Epithelial cell of esophagus (primary cell): ENCODE data around the gene COL12A1.
A peak's percentile ranks its signal among the peaks of the same experiment; 100 is the strongest.

Source experiments
- DNase-seq: peaks from one replicate; pipeline ENCODE4 v3.0.0; 2010; ENCODE audit warnings: low read depth
- H3K4me3 ChIP-seq: 2 replicates; pipeline ENCODE4 v1.5.1; 2011; ENCODE audit warnings: mild to moderate bottlenecking, low read length, control low read depth
- TF ChIP-seq, protein P1 (sequence below): IDR thresholded peaks from 2 replicates; pipeline ENCODE4 v1.5.1; 2011; ENCODE audit warnings: low read depth, mild to moderate bottlenecking, low read length, control low read depth, inconsistent platforms; ENCODE audit not compliant: insufficient read depth; ENCODE audit errors: missing control alignments

Gene COL12A1

DNA sequence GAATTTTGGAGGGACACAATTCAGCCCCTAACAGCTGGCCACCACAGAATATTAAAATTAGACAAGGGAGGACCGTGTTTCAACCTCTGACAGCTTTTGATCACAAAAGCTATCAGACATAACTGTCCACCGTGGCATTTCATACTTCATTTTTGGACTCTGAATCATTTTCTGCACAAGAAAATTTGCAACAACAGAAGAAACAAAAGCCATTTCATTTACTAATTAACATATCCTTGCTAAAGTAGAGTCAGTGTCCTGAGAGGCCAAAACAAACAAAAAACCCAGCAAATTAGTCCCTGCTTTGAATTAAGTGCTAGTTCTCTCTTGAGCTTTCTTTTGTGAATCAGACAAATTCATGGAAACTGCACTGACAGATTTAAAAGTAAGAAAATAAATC is 17.6 kb upstream of the COL12A1 start:
- no peak for DNase-seq
- TF ChIP-seq, protein P1, sequence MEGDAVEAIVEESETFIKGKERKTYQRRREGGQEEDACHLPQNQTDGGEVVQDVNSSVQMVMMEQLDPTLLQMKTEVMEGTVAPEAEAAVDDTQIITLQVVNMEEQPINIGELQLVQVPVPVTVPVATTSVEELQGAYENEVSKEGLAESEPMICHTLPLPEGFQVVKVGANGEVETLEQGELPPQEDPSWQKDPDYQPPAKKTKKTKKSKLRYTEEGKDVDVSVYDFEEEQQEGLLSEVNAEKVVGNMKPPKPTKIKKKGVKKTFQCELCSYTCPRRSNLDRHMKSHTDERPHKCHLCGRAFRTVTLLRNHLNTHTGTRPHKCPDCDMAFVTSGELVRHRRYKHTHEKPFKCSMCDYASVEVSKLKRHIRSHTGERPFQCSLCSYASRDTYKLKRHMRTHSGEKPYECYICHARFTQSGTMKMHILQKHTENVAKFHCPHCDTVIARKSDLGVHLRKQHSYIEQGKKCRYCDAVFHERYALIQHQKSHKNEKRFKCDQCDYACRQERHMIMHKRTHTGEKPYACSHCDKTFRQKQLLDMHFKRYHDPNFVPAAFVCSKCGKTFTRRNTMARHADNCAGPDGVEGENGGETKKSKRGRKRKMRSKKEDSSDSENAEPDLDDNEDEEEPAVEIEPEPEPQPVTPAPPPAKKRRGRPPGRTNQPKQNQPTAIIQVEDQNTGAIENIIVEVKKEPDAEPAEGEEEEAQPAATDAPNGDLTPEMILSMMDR = no peak

DNA sequence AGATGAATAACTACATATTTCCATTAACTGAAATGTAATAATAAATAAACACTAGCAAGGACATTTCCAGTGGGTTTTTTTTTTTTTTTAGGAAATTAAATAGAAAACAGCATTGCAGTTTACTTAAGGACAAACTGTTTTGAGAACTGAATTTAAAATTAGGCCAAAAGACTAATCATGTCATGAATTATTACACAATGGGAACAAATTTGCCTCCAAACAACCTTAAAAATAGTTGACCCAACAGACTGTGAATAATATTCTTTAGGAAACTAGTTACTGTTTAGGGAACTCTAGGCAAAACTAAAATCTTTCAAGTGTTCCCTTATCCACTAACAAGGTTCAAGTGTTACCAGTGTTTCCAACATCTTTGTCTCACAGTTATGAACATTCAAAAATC is 16.4 kb upstream of the COL12A1 start:
- no peak overlapping the region for H3K4me3 ChIP-seq
- DNase-seq = no peak
- TF ChIP-seq, protein P1 = no peak

More for the DNA sequence above, 17.6 kb upstream of the COL12A1 start:
- no peak overlapping the region for H3K4me3 ChIP-seq

DNA sequence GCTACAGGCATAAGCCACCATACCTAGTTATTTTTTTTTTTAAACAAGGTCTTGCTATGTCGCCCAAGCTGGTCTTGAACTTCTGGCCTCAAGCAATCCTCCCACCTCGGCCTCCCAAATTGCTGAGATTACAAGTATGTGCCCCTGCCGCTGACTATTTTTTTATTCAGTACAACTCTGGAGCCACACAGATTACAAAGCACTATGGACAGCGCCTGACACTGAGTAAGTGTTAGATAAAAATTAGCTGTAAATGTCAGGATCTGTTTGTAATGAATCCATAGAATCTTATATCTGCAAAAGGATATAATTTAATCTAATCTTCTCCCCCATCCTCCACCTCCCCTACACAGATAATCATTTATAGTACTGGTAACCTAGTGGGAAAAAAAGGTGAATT is 15.3 kb upstream of the COL12A1 start:
- no peak for DNase-seq
- H3K4me3 ChIP-seq = no peak overlapping the region
- TF ChIP-seq, protein P1 = no peak

DNA sequence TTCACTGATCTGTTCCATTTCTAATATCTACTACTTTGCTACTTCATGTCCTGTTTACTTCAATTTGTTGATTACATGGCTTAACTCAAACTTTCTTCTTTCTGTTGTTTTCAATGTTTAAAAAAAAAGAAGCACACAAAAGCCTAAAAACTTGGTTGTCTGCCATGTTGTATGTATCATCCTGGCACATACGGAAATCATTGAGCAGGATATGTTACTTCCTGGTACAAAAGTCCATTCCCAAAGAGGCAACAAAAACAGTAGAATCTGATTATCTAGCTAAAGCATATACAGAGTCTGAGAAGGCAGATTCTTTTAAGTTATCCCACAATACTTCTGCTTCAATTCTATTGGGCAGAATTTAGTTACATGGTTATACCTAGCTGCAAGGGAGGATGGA is 14.5 kb upstream of the COL12A1 start:
- H3K4me3 ChIP-seq = no peak overlapping the region
- DNase-seq = no peak
- TF ChIP-seq, protein P1 = no peak

DNA sequence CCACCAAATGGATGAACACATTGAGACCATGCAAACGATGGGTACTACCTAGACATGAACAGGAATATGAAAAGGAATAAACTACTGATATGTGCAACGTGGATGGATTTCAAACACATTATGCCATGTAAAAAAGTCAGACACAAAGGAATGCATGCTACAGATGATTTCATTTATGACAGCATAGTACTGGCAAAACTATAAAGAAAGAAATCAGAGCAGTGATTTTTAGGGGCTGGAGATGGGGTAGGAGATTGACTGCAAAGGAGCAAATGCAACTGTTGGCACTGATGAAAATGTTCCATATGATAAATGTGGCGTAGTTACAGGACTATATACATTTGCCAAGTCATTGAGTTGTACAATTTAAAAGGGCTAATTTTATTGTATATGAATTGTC is 13.4 kb upstream of the COL12A1 start:
- no peak for DNase-seq
- H3K4me3 ChIP-seq = no peak overlapping the region
- TF ChIP-seq, protein P1 = no peak

DNA sequence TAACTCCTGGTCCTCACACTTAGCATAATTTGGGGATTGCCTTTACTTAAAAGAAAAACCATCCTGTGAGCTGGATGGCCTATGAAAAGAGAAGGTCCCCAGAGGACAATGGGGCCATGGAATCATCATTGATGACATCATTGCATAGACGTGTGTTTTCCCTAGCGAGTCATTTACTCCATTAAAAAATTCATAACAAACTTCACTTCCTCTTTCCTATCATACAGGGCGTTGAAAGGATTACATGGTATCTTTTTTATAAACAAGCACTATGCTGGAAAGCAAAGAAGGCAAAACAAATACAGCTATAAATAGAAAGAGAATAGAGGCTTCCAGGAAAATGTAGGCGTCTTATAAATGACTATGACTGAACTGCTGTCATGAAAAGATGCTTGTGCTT is 11.3 kb upstream of the COL12A1 start:
- peak; percentile 50 for DNase-seq
- H3K4me3 ChIP-seq = no peak overlapping the region
- TF ChIP-seq, protein P1 = no peak

DNA sequence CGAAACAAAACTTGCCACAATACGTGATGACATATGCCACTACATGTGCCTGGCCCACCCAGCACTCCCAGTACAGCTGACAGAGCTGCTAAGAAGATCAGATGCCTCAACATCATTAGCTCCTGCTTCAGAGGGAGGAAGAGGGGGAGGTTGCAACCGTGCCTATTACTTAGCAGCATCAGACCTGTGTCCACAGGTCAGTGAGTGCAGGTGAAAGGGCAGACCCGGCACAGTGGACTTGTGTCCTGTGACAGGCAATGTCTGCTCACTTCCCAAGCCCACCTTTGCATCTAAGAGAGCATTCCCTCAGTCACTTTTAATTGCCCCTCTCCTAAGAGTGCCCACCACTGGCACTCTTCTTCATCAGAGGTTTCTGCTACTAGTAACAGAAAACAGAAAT is 9.4 kb upstream of the COL12A1 start:
- no peak overlapping the region for H3K4me3 ChIP-seq
- no peak for DNase-seq
- TF ChIP-seq, protein P1 = no peak
